Activated T-helper 1 cell treated with anti-CD3 and anti-CD28 coated beads, Interleukin-12 subunit alpha, Interleukin-12 subunit beta, Interleukin-2, Interleukin-4 antibody, amounts not matched to agents 30 ng/mL and 10 ng/mL and 1 ng/mL, durations not matched to agents 14 hours and 24 hours and 36 hours (primary cell): ENCODE data around the gene CYP2A6. TPM values are rescaled to one million over a fixed set of nuclear protein-coding genes. Genes with fewer than 3 reads are reported as not detected.
"Not testable (repeated sequence)": the region's sequence is repeated elsewhere in the genome, so short reads cannot be mapped to it uniquely, and the experiment has no call there.

Experiments
- DNase-seq: peaks from one replicate; pipeline ENCODE4 v3.0.0; 2021; ENCODE audit warnings: low spot score
- H3K27ac Mint-ChIP-seq: one replicate; pipeline ENCODE4 v1.8.0; 2021; ENCODE audit warnings: mild to moderate bottlenecking, mixed read lengths
- H3K27me3 Mint-ChIP-seq: one replicate; pipeline ENCODE4 v1.8.0; 2022; ENCODE audit warnings: mild to moderate bottlenecking, moderate library complexity, mixed read lengths; ENCODE audit not compliant: insufficient read depth
- H3K36me3 Mint-ChIP-seq: one replicate; pipeline ENCODE4 v1.8.0; 2021; ENCODE audit warnings: low read depth, mixed read lengths
- H3K4me1 Mint-ChIP-seq: one replicate; pipeline ENCODE4 v1.8.0; 2021; ENCODE audit warnings: low read depth, mixed read lengths
- H3K4me3 Mint-ChIP-seq: one replicate; pipeline ENCODE4 v1.8.0; 2021; ENCODE audit warnings: mild to moderate bottlenecking, moderate library complexity, mixed read lengths
- H3K9me3 Mint-ChIP-seq: one replicate; pipeline ENCODE4 v1.8.0; 2021; ENCODE audit warnings: mixed read lengths
- intact Hi-C: fragments of 100-400 bp; cut with micrococcal nuclease; formaldehyde crosslinking; loops from one replicate; pipeline ENCODE4 v1.15.1; 2024
- total RNA-seq: library from RNA; stranded (reverse); gene quantifications from 2 replicates; pipeline ENCODE4 v1.2.3, GENCODE V29; 2022

The CYP2A6 gene
- not detected in 2 replicates for total RNA-seq

- H3K4me3 Mint-ChIP-seq, H3K36me3 Mint-ChIP-seq, H3K9me3 Mint-ChIP-seq, intact Hi-C loops, H3K27ac Mint-ChIP-seq, DNase-seq, H3K4me1 Mint-ChIP-seq: not testable (repeated sequence)
- H3K27me3 Mint-ChIP-seq = peaks cover 41% of the 10 kb centered on the region
Measured at GRCh38 chr19:40850277-40850676, at the start of gene CYP2A6. Gene CYP2A6, minus strand, starts transcription at chr19:40850447. Its CDS starts 21 bp downstream, at chr19:40850426.

- H3K4me1 Mint-ChIP-seq, H3K9me3 Mint-ChIP-seq, H3K36me3 Mint-ChIP-seq: not testable (repeated sequence)
Measured at GRCh38 chr19:40899964-40900363, 49.7 kb upstream of the CYP2A6 start.

GRCh38 chr19:40896843-40897789 is 46.9 kb upstream of the CYP2A6 start:
- H3K4me3 Mint-ChIP-seq, H3K27me3 Mint-ChIP-seq, H3K27ac Mint-ChIP-seq, DNase-seq, H3K9me3 Mint-ChIP-seq, H3K4me1 Mint-ChIP-seq, H3K36me3 Mint-ChIP-seq, intact Hi-C loops: not testable (repeated sequence)

More at GRCh38 chr19:40899964-40900363, 49.7 kb upstream of the CYP2A6 start:
- DNase-seq, H3K27me3 Mint-ChIP-seq, intact Hi-C loops, H3K27ac Mint-ChIP-seq, H3K4me3 Mint-ChIP-seq: not testable (repeated sequence)

GRCh38 chr19:40896418-40896796 is 46.2 kb upstream of the CYP2A6 start:
- Mint-ChIP-seq H3K27me3 (peaks cover 3% of the 10 kb centered on the region), H3K27ac (no peak overlapping the region), H3K36me3 (no peaks in the 10 kb centered on the region), H3K9me3 (no peaks in the 10 kb centered on the region), H3K4me1 (peaks cover 10% of the 10 kb centered on the region), H3K4me3 (no peak overlapping the region)
- intact Hi-C loops = no loop called here
- DNase-seq = no peak

- Mint-ChIP-seq H3K36me3 (peaks cover 2% of the 10 kb centered on the region), H3K27me3 (peaks cover 17% of the 10 kb centered on the region), H3K9me3 (no peaks in the 10 kb centered on the region), H3K4me3 (no peak overlapping the region), H3K27ac (no peak overlapping the region), H3K4me1 (no peaks in the 10 kb centered on the region)
- intact Hi-C loops = no loop called here
- no peak for DNase-seq
Measured at GRCh38 chr19:40893112-40893511, 42.9 kb upstream of the CYP2A6 start.

GRCh38 chr19:40889366-40889765 is 39.1 kb upstream of the CYP2A6 start:
- no peak overlapping the region for H3K27ac Mint-ChIP-seq
- H3K27me3 Mint-ChIP-seq = peaks cover 17% of the 10 kb centered on the region
- H3K4me3 Mint-ChIP-seq = no peak overlapping the region
- peaks cover 2% of the 10 kb centered on the region for H3K36me3 Mint-ChIP-seq
- DNase-seq = no peak
- intact Hi-C loops = no loop called here
- no peaks in the 10 kb centered on the region for H3K9me3 Mint-ChIP-seq
- no peaks in the 10 kb centered on the region for H3K4me1 Mint-ChIP-seq

- Mint-ChIP-seq H3K9me3 (no peaks in the 10 kb centered on the region), H3K36me3 (peaks cover 2% of the 10 kb centered on the region), H3K4me1 (no peaks in the 10 kb centered on the region), H3K4me3 (no peak overlapping the region), H3K27me3 (peaks cover 14% of the 10 kb centered on the region), H3K27ac (no peak overlapping the region)
- intact Hi-C loops = no loop called here
- no peak for DNase-seq
Measured at GRCh38 chr19:40888191-40888590, 37.9 kb upstream of the CYP2A6 start.

- H3K4me1 Mint-ChIP-seq, H3K4me3 Mint-ChIP-seq, intact Hi-C loops, H3K36me3 Mint-ChIP-seq, DNase-seq, H3K9me3 Mint-ChIP-seq, H3K27ac Mint-ChIP-seq: not testable (repeated sequence)
- peaks cover 25% of the 10 kb centered on the region for H3K27me3 Mint-ChIP-seq
Measured at GRCh38 chr19:40884187-40884931, 34.1 kb upstream of the CYP2A6 start.

GRCh38 chr19:40882062-40882461 is 31.8 kb upstream of the CYP2A6 start, which contains the start of gene CYP2A7:
Gene CYP2A7, minus strand, starts transcription at chr19:40882231. Its CDS starts 21 bp downstream, at chr19:40882210.
- DNase-seq, intact Hi-C loops: not testable (repeated sequence)
- peaks cover 27% of the 10 kb centered on the region for H3K27me3 Mint-ChIP-seq

GRCh38 chr19:40879349-40879748 is 29.1 kb upstream of the CYP2A6 start:
- H3K4me1 Mint-ChIP-seq = peaks cover 14% of the 10 kb centered on the region
- H3K36me3 Mint-ChIP-seq, H3K9me3 Mint-ChIP-seq, H3K4me3 Mint-ChIP-seq, DNase-seq, intact Hi-C loops, H3K27ac Mint-ChIP-seq: not testable (repeated sequence)
- H3K27me3 Mint-ChIP-seq = peaks cover 27% of the 10 kb centered on the region

More at GRCh38 chr19:40882062-40882461, 31.8 kb upstream of the CYP2A6 start, which contains the start of gene CYP2A7:
- not testable (repeated sequence) for H3K36me3 Mint-ChIP-seq, H3K4me3 Mint-ChIP-seq, H3K27ac Mint-ChIP-seq, H3K4me1 Mint-ChIP-seq, H3K9me3 Mint-ChIP-seq

GRCh38 chr19:40875526-40875951 is 25.3 kb upstream of the CYP2A6 start:
- peak; percentile 79 for DNase-seq
- peaks cover 33% of the 10 kb centered on the region for H3K27me3 Mint-ChIP-seq
- H3K9me3 Mint-ChIP-seq, H3K36me3 Mint-ChIP-seq: not testable (repeated sequence)
- H3K27ac Mint-ChIP-seq = peak overlapping the region; percentile 70
- intact Hi-C loops = loop anchor here (1.0 kb wide), 1 partner anchor 95 kb away; no protein-coding TSS in a partner anchor
- peak overlapping the region; percentile 62 for H3K4me3 Mint-ChIP-seq
- H3K4me1 Mint-ChIP-seq = peaks cover 14% of the 10 kb centered on the region

GRCh38 chr19:40874874-40875273 is 24.6 kb upstream of the CYP2A6 start:
- H3K36me3 Mint-ChIP-seq, H3K9me3 Mint-ChIP-seq, DNase-seq, H3K27ac Mint-ChIP-seq: not testable (repeated sequence)
- peaks cover 14% of the 10 kb centered on the region for H3K4me1 Mint-ChIP-seq
- peaks cover 37% of the 10 kb centered on the region for H3K27me3 Mint-ChIP-seq
- H3K4me3 Mint-ChIP-seq = peak overlapping the region; percentile 62
- intact Hi-C loops = loop anchor here (1.0 kb wide), 1 partner anchor 95 kb away; no protein-coding TSS in a partner anchor

GRCh38 chr19:40873873-40874272 is 23.6 kb upstream of the CYP2A6 start:
- H3K27ac Mint-ChIP-seq, H3K36me3 Mint-ChIP-seq, H3K4me3 Mint-ChIP-seq, DNase-seq, H3K9me3 Mint-ChIP-seq, intact Hi-C loops: not testable (repeated sequence)
- Mint-ChIP-seq H3K4me1 (peaks cover 14% of the 10 kb centered on the region), H3K27me3 (peaks cover 29% of the 10 kb centered on the region)
